OCI-LY3 (cell line): Measurements from ENCODE around the gene CECR2.

Experiments
- H2AFZ ChIP-seq: fragments of 200-600, 300-600 bp; shearing (Covaris generic); 2 replicates; pipeline ENCODE4 v1.6.0; 2014; ENCODE audit warnings: antibody characterized with exemption, low read depth, low read length
- H3K27ac ChIP-seq: fragments of 200-600, 300-600 bp; sonication (generic); 2 replicates; pipeline ENCODE4 v1.5.1; 2014; ENCODE audit warnings: mild to moderate bottlenecking, low read length, moderate library complexity, mixed read lengths
- H3K27me3 ChIP-seq: fragments of 200-600, 300-600 bp; sonication (generic); 2 replicates; pipeline ENCODE4 v1.6.1; 2014; ENCODE audit warnings: low read depth, low read length, mixed read lengths
- H3K36me3 ChIP-seq: fragments of 200-600, 300-600 bp; sonication (generic); replicated peaks from 2 replicates; pipeline ENCODE3; 2014; ENCODE audit warnings: low read depth, low read length, mixed read lengths
- H3K4me1 ChIP-seq: fragments of 300-600, 200-600 bp; sonication (generic); 2 replicates; pipeline ENCODE4 v1.6.1; 2014; ENCODE audit warnings: low read length, mixed read lengths
- H3K4me2 ChIP-seq: fragments of 200-600, 300-600 bp; sonication (generic); 2 replicates; pipeline ENCODE4 v1.6.1; 2014; ENCODE audit warnings: low read length, mixed read lengths
- H3K4me3 ChIP-seq: fragments of 300-600, 200-600 bp; sonication (generic); 2 replicates; pipeline ENCODE4 v1.5.1; 2014; ENCODE audit warnings: antibody characterized with exemption, mild to moderate bottlenecking, low read length, moderate library complexity
- H3K79me2 ChIP-seq: fragments of 300-600, 200-600 bp; shearing (Covaris generic); 2 replicates; pipeline ENCODE4 v1.6.1; 2014; ENCODE audit warnings: mild to moderate bottlenecking, low read length, mixed read lengths
- H3K9ac ChIP-seq: fragments of 300-600, 200-600 bp; shearing (Covaris generic); 2 replicates; pipeline ENCODE4 v1.6.0; 2014; ENCODE audit warnings: mild to moderate bottlenecking, low read length, moderate library complexity
- H3K9me3 ChIP-seq: fragments of 200-600, 300-600 bp; shearing (Covaris generic); 2 replicates; pipeline ENCODE4 v1.6.1; 2014; ENCODE audit warnings: low read length, mixed read lengths; ENCODE audit not compliant: insufficient read depth
- H4K20me1 ChIP-seq: fragments of 200-600, 300-600 bp; sonication (generic); 2 replicates; pipeline ENCODE4 v1.6.1; 2016; ENCODE audit warnings: low read length, mixed read lengths; ENCODE audit not compliant: insufficient read depth
- CTCF ChIP-seq: fragments of 200-600, 300-600 bp; sonication (generic); IDR thresholded peaks from 2 replicates; pipeline ENCODE4 v1.5.1; 2014; ENCODE audit warnings: antibody characterized with exemption, low read length, low read depth
- EZH2phosphoT487 ChIP-seq: fragments of 200-600 bp; shearing (Covaris generic); IDR thresholded peaks from 2 replicates; pipeline ENCODE4 v1.6.1; 2018; ENCODE audit warnings: antibody characterized with exemption, mixed run types, low read depth

Gene CECR2

GRCh38 chr22:17587629-17588028 is 218.4 kb downstream of the CECR2 start:
- Histone ChIP-seq H2AFZ (no peak overlapping the region), H3K4me1 (no peaks in the 10 kb centered on the region), H3K36me3 (peaks cover 20% of the 10 kb centered on the region), H4K20me1 (0 out of 2 replicates have a peak, but pooled peaks cover 5% of the 10 kb centered on the region), H3K4me2 (no peak overlapping the region), H3K4me3 (no peak overlapping the region), H3K9me3 (no peaks in the 10 kb centered on the region), H3K79me2 (no peaks in the 10 kb centered on the region), H3K27ac (no peak overlapping the region), H3K27me3 (no peaks in the 10 kb centered on the region), H3K9ac (no peak overlapping the region)
- no peak for TF ChIP-seq EZH2phosphoT487
- TF ChIP-seq CTCF: no peak

- Histone ChIP-seq H3K27ac (no peak overlapping the region), H3K4me1 (no peaks in the 10 kb centered on the region), H3K27me3 (no peaks in the 10 kb centered on the region), H2AFZ (no peak overlapping the region), H3K4me2 (no peak overlapping the region), H3K9me3 (no peaks in the 10 kb centered on the region), H4K20me1 (peaks cover 10% of the 10 kb centered on the region), H3K4me3 (no peak overlapping the region), H3K36me3 (peaks cover 28% of the 10 kb centered on the region), H3K9ac (no peak overlapping the region), H3K79me2 (no peaks in the 10 kb centered on the region)
- no peak for TF ChIP-seq EZH2phosphoT487
- no peak for TF ChIP-seq CTCF
Measured at GRCh38 chr22:17588606-17589005, 219.3 kb downstream of the CECR2 start.

GRCh38 chr22:17589810-17590375 is 220.6 kb downstream of the CECR2 start:
- H3K4me3 ChIP-seq: no peak overlapping the region
- no peaks in the 10 kb centered on the region for H3K79me2 ChIP-seq
- no peak overlapping the region for H3K4me2 ChIP-seq
- H3K9me3 ChIP-seq: no peaks in the 10 kb centered on the region
- no peaks in the 10 kb centered on the region for H3K27me3 ChIP-seq
- H4K20me1 ChIP-seq: peaks cover 19% of the 10 kb centered on the region
- peaks cover 35% of the 10 kb centered on the region for H3K36me3 ChIP-seq
- no peak overlapping the region for H2AFZ ChIP-seq
- H3K4me1 ChIP-seq: peaks cover 11% of the 10 kb centered on the region
- H3K27ac ChIP-seq: no peak overlapping the region
- TF ChIP-seq EZH2phosphoT487 (no peak), CTCF (no peak)
- no peak overlapping the region for H3K9ac ChIP-seq

GRCh38 chr22:17590586-17590985 is 221.3 kb downstream of the CECR2 start:
- Histone ChIP-seq H3K4me1 (peaks cover 18% of the 10 kb centered on the region), H3K4me3 (no peak overlapping the region), H3K27ac (no peak overlapping the region), H3K9ac (no peak overlapping the region), H3K27me3 (no peaks in the 10 kb centered on the region), H3K9me3 (no peaks in the 10 kb centered on the region), H3K79me2 (no peaks in the 10 kb centered on the region), H3K36me3 (peaks cover 39% of the 10 kb centered on the region), H4K20me1 (peaks cover 26% of the 10 kb centered on the region), H3K4me2 (no peak overlapping the region), H2AFZ (no peak overlapping the region)
- no peak for TF ChIP-seq EZH2phosphoT487
- TF ChIP-seq CTCF: no peak
